ENCODE data around the gene KDM4B.

Gene KDM4B

GRCh38 chr19:5080030-5080654, 111.2 kb downstream of the KDM4B start:
- no peak for TF ChIP-seq CTCF (IDR thresholded peaks at IDR 0.05; ENCODE audit: insufficient read depth, missing control alignments)
- FAIRE-seq (no peak), DNase-seq (ENCODE audit: insufficient read length, low spot score) (no peak)

GRCh38 chr19:5080809-5081208, 111.9 kb downstream of the KDM4B start:
- DNase-seq (ENCODE audit: insufficient read length, low spot score) (no peak), FAIRE-seq (no peak)
- TF ChIP-seq CTCF (IDR thresholded peaks at IDR 0.05; ENCODE audit: insufficient read depth, missing control alignments), result no peak

- TF ChIP-seq CTCF (IDR thresholded peaks at IDR 0.05; ENCODE audit: insufficient read depth, missing control alignments), result no peak
- FAIRE-seq (no peak), DNase-seq (ENCODE audit: insufficient read length, low spot score) (no peak)
Observed at GRCh38 chr19:5081443-5082161, 112.7 kb downstream of the KDM4B start.

- TF ChIP-seq CTCF (IDR thresholded peaks at IDR 0.05; ENCODE audit: insufficient read depth, missing control alignments), result no peak
- no peak for DNase-seq (ENCODE audit: insufficient read length, low spot score)
- no peak for FAIRE-seq
Observed at GRCh38 chr19:5083547-5083965, 114.6 kb downstream of the KDM4B start.

GRCh38 chr19:5085566-5085965, 116.7 kb downstream of the KDM4B start:
- DNase-seq (ENCODE audit: insufficient read length, low spot score) (no peak), FAIRE-seq (no peak)
- TF ChIP-seq CTCF (IDR thresholded peaks at IDR 0.05; ENCODE audit: insufficient read depth, missing control alignments), result no peak

GRCh38 chr19:5086230-5086629, 117.3 kb downstream of the KDM4B start:
- no peak for TF ChIP-seq CTCF (IDR thresholded peaks at IDR 0.05; ENCODE audit: insufficient read depth, missing control alignments)
- DNase-seq (ENCODE audit: insufficient read length, low spot score) (no peak), FAIRE-seq (no peak)

Measured in D721Med (cell line).